ENCODE measurements around the gene CAMK2A.

DNA sequence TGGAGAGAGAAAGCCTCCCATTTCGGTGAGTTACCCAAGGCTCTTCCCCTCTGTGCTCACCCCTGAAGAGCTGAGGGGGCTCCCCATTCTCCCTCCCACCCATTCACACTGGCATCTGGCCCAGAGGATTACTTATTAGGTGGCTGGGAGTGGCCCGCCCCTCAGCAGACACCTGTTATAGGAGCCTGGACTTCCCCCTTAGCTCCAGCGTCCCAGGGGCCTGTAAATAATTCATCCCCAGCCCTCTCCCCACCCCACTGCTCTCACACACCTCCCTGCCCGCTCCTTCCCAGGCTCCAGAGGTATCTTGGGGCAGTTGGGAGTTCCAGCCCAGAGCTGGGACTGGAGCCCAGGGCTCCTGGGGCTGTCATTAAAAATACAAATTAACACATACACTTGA is 111.3 kb downstream of the CAMK2A start:
- TF ChIP-seq, protein P1, sequence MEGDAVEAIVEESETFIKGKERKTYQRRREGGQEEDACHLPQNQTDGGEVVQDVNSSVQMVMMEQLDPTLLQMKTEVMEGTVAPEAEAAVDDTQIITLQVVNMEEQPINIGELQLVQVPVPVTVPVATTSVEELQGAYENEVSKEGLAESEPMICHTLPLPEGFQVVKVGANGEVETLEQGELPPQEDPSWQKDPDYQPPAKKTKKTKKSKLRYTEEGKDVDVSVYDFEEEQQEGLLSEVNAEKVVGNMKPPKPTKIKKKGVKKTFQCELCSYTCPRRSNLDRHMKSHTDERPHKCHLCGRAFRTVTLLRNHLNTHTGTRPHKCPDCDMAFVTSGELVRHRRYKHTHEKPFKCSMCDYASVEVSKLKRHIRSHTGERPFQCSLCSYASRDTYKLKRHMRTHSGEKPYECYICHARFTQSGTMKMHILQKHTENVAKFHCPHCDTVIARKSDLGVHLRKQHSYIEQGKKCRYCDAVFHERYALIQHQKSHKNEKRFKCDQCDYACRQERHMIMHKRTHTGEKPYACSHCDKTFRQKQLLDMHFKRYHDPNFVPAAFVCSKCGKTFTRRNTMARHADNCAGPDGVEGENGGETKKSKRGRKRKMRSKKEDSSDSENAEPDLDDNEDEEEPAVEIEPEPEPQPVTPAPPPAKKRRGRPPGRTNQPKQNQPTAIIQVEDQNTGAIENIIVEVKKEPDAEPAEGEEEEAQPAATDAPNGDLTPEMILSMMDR (IDR thresholded peaks at IDR 0.05) = no peak
- no peak for TF ChIP-seq POLR2A (IDR thresholded peaks at IDR 0.05)
